GM19035 (cell line): ENCODE results near the gene CACNA2D3.
"Not testable (repeated sequence)": the region's sequence is repeated elsewhere in the genome, so short reads cannot be mapped to it uniquely, and the experiment has no call there.

Experiments
- ATAC-seq: cut with Tn5 transposase; IDR thresholded peaks from one replicate; pipeline ENCODE4 v1.9.1; 2021; ENCODE audit not compliant: unreplicated experiment

CACNA2D3 gene

DNA sequence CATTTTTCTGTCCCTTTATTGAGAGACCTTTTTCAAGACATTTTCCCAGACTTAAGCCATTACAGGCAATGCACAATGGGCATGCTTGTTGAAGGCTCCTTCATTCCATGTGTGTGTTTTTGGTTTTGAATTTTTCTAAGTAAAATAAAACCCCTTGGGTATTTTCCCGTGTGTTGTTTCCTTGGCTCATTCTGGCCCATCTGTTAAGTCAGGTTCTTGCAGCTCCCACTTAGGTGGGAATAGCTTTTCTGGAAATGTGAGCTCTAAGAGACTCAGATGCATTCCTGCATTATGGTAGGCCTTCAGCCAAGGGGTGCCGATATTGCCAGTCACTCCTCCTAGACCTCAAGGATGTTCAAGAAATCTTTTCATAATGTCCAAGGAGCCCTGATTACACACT is 314.9 kb downstream of the CACNA2D3 start:
- no peak for ATAC-seq

GRCh38 chr3:54443561-54444161 is 321.3 kb downstream of the CACNA2D3 start:
- ATAC-seq, result no peak

- no peak for ATAC-seq
Measured at GRCh38 chr3:54445630-54446029, 323.3 kb downstream of the CACNA2D3 start.

DNA sequence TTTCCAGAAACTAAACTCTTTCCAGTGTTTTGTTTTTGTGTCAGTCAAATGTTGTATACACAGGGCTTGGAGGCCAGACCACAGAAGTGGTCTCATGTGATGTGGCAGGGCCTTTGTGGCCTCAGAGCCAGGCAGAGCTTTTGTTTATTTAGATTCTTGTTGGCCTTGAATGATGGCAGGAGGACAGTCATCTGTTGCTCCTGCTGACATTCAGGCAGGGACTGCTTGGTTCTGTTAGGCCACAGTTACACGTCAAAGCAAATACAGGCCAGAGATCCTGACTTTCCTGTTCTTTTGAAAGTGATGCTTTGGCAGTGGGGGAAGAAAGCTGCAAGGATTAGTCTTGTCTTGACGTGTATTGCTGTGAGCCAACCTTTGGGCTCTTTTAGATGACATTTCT is 325.1 kb downstream of the CACNA2D3 start:
- no peak for ATAC-seq

DNA sequence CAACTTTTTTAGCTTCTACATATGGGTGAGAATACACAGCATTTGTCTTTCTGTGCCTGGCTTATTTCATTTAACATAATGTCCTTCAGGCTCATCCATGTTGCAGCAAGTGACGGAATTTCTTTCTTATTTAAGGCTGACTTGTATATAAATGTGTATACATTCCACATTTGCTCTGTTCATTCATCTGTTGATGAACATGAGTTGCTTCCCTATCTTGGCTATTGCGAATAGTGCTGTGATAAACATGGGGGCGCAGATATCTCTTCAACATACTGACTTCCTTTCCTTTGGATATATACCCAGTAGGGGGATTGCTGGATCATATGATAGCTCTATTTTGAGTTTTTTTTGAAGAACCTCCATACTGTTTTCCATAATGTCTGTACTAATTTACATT is 332.5 kb downstream of the CACNA2D3 start:
- no peak for ATAC-seq

DNA sequence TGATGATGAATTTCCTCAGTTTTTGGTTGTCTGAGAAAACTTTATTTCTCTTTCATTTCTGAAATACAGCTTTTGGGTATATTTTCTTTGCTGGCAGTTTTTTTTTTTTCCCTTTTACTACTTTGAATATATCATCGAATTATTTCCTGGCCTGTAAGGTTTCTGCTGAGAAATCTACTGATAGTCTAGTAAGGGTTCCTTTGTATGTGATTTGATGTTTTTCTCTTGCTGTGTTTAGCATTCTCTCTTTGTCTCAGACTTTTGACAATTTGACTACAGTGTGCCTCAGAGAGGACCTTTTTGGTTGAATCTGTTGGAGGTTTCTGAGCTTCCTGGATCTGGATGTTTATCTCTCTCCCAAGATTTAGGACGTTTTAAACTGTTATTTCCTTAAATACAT is 336.0 kb downstream of the CACNA2D3 start:
- no peak for ATAC-seq

DNA sequence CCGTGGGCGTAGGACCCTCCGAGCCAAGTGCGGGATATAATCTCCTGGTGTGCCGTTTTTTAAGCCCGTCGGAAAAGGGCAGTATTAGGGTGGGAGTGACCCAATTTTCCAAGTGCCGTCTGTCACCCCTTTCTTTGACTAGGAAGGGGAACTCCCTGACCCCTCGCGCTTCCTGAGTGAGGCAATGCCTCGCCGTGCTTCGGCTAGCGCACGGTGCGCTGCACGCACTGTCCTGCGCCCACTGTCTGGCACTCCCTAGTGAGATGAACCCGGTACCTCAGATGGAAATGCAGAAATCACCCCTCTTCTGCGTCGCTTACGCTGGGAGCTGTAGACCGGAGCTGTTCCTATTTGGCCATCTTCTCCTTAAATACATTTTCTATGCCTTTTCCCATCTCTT is 342.2 kb downstream of the CACNA2D3 start:
- ATAC-seq, result not testable (repeated sequence)

DNA sequence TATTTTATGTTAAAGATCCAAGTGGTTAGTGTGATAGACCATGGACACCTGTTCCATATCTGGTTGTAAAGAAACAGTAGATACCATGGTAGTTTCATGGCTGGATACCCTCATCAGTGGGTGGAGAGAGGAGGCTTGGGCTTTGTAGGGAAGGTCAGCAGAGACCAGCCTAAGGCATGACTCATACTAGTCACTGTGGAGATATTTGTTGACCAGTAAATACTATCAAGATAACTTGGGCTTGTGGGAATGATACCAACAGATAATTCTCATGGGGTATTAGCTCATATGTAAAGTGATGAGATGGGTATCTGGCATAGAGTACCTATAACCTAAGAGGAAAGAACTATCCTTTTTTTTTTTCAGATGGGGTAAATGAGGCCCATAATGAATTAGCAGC is 354.5 kb downstream of the CACNA2D3 start:
- no peak for ATAC-seq

- no peak for ATAC-seq
Measured at GRCh38 chr3:54481606-54482365, 359.4 kb downstream of the CACNA2D3 start.

GRCh38 chr3:54484334-54484733 is 362.0 kb downstream of the CACNA2D3 start:
- no peak for ATAC-seq

DNA sequence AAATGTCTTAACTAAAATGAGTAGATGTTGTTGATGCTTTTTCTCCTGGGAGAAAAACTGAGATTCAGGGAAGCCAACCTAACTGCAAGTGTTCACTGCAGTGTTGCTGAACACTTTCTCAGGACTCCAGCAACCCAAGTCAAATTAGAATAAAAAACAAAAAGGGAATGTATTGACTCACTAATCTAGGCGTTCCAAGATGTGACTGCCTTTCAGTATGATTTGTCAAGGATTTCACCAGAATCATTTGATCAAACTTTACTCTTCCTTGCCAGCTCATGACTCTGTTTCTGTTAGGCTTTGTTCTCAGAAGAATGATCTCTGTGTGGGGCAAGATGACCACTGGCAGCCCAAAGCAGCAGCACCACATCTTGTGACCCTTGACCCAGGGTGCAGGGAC is 364.0 kb downstream of the CACNA2D3 start:
- ATAC-seq, result no peak

GRCh38 chr3:54488297-54488696 is 365.9 kb downstream of the CACNA2D3 start:
- no peak for ATAC-seq

DNA sequence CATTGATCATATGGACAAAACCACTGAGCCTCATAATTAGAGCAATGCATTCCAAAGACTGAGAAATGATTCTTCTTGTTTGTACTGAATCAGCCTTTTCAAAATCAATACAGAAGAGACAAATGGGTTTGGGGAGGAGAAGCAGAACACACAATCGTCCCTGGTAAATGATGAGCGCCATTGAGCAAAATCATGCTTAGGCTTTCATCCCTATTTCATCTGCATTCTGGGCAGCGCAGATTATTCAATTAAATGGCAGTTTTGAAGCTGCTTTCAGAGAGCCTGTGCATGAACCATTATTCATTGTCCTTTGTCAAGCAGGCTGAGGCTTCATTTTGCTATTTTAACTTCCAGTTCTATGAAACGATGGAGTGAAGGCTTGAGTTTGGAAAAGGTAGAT is 371.9 kb downstream of the CACNA2D3 start:
- ATAC-seq, result no peak

- no peak for ATAC-seq
Measured at GRCh38 chr3:54506603-54507002, 384.3 kb downstream of the CACNA2D3 start.

DNA sequence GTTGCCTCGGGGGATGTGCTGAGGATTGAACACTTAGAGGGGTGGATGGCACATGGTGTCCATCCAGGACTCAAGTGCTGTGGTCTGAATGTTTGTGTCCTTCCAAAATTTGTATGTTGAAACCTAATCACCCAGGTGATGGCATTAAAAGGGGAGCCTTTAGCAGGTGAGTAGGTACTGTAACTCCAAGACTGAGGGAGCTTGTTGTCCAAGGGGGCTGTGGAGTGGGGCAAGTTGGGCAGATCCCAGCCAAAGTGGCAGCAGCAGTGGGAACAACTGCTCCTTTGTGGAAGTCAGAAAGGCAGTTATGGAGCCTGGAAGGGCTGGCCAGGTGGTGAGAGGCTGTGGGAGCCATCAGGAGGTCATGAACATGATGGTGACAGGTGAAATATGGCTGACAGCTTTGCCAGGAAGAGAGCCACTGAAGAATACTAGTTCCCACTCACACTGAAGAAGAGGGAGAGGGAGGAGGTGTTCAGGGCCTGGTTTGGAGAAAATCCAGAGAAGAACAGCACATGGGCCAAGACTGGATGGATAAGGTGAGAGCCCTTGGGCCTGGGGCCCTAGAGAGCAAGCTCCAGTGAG is 385.6 kb downstream of the CACNA2D3 start:
- no peak for ATAC-seq

GRCh38 chr3:54510506-54510905 is 388.2 kb downstream of the CACNA2D3 start:
- no peak for ATAC-seq

- no peak for ATAC-seq
Measured at GRCh38 chr3:54511766-54512365, 389.5 kb downstream of the CACNA2D3 start.

GRCh38 chr3:54514006-54514405 is 391.7 kb downstream of the CACNA2D3 start:
- no peak for ATAC-seq

DNA sequence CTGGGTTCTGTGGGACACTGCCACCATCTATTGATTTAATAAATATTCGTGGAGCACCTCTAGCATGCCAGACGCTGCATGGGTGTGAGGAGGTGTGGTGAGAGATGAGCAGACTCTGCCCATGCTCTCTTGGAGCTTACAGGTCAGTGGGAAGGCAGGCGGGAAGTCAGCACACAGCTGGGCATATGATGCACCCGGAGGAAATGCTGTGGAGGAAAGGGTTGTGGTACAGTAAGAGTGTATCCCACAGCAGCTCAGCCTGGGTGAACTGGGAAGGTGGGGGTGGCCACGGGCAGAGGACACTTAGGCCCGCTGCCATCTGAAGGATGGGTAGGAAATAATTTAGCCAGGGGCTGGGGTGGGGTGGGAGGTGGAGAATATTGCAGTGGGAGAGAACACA is 392.1 kb downstream of the CACNA2D3 start:
- ATAC-seq, result no peak

- no peak for ATAC-seq
Measured at GRCh38 chr3:54515441-54516213, 393.3 kb downstream of the CACNA2D3 start.

DNA sequence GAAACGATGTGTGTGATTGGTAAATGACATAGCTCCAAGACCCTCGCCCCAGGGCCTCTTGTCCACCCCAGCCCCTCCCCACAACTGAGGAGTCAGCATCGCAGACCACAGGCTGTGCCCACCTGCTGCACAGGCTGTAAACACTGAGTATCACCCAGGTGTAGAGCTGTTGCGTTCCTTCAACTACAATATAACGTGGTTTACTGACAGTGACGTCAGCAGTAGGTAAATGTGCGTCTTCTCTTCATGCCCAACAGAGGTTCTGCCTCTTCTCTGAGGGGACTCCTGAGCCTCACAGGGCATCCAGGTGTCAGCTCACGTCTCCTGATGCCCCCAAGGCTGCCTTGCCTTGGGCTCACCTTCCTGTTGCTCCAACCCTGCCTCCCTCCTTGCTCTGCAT is 395.1 kb downstream of the CACNA2D3 start:
- no peak for ATAC-seq
